Ecto neural progenitor cell (in vitro differentiated cells): ENCODE data around the gene DHRS7B.
A peak's percentile ranks its signal among the peaks of the same experiment; 100 is the strongest.
"Not testable (repeated sequence)": the region's sequence is repeated elsewhere in the genome, so short reads cannot be mapped to it uniquely, and the experiment has no call there.

Source experiments
- DNase-seq: peaks from one replicate; pipeline ENCODE4 v3.0.0-alpha.2; 2018; ENCODE audit warnings: low spot score

The DHRS7B gene

GRCh38 chr17:21108651-21109050 is 18.1 kb upstream of the DHRS7B start:
- DNase-seq: no peak

GRCh38 chr17:21113049-21113690 is 13.6 kb upstream of the DHRS7B start:
- DNase-seq: no peak

DNA sequence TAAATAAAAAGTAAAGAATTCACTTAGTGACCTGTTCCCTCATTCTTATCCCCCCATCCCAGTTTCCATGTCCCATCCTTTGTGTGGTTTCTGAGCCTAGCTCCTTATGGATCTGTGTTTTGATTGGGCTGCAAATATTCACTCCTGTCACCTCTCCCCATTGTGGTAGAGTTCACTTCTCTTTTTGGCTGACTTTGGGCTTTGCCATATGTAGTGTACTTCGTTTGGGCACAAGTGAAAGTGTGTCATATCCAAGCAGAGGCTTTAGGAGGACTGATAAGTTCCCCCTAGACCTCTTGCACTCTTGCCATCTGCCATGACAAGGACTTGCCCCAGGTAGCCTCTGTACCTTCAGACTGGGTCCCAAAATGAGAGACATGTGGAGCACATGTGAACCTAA is 13.0 kb upstream of the DHRS7B start:
- DNase-seq: no peak

GRCh38 chr17:21114791-21115190 is 12.0 kb upstream of the DHRS7B start:
- DNase-seq: not testable (repeated sequence)

DNA sequence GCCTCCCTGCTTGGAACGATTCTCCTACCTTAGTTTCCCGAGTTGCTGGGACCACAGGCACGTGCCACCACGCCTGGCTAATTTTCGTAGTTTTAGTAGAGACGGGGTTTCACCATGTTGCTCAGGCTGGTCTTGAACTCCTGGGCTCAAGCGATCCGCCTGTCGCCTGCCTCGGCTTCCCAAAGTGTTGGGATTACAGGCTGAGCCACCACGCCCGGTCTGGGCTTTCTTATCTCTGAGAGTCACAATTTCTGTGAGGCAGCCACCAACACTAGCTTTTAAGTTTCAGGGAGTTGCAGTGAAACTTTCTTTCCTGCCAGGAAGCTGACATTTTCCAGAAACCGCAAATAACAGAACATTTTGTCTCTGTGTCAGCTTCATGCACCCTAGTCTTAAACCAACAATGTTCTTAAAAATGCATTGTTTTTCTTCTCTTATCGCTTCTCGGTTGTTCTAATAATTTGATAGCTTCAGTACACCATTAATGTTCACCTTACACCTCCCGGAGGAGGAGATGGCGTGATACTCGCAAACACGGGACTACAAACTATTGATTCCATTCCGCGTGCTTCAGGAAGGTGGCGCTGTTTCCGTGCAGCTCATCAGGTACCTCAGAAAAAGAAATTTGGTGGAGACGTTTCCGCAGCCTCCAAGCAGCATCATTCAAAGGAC is 7.4 kb upstream of the DHRS7B start:
- peak; percentile 77 for DNase-seq

DNA sequence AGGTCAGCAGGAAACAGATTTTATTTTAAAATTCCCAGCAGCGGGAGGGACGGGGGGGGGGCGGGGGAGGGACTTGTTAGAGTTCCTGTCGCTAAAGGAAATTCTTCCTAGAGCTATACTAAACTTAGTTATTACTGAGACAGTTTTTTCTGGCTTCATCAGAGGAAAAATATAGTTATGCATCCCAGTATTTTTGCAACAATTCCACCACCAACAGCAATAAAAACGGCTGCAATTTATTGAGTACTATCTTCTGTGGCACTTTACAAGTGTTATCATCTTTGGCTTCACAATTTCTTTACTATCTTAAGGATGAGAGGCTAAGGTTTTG is 6.9 kb upstream of the DHRS7B start:
- DNase-seq: no peak

GRCh38 chr17:21124086-21124485 is 2.7 kb upstream of the DHRS7B start:
- no peak for DNase-seq

GRCh38 chr17:21124517-21124916 is 2.2 kb upstream of the DHRS7B start:
- DNase-seq: not testable (repeated sequence)

DNA sequence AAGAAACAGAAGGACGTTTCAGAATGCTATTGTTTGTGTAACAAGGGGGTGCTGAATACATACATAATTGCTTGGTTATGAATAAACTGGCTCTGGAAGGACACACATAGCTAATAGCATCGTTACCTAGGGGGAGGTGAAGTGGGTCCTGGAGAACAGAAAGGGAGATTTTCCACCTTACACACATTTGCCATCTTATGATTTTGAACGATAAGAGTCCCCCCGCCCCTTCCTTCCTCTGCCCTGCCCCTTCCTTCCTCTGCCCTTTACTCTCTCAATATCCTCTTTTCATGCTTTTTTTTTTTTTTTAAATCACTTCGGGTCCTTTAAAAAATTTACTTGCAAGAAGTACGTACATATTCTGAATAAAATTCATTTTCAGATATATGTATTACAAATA is 902 bp upstream of the DHRS7B start:
- DNase-seq: no peak

- no peak for DNase-seq
Measured at GRCh38 chr17:21127509-21128077, 829 bp downstream of the DHRS7B start.

DNA sequence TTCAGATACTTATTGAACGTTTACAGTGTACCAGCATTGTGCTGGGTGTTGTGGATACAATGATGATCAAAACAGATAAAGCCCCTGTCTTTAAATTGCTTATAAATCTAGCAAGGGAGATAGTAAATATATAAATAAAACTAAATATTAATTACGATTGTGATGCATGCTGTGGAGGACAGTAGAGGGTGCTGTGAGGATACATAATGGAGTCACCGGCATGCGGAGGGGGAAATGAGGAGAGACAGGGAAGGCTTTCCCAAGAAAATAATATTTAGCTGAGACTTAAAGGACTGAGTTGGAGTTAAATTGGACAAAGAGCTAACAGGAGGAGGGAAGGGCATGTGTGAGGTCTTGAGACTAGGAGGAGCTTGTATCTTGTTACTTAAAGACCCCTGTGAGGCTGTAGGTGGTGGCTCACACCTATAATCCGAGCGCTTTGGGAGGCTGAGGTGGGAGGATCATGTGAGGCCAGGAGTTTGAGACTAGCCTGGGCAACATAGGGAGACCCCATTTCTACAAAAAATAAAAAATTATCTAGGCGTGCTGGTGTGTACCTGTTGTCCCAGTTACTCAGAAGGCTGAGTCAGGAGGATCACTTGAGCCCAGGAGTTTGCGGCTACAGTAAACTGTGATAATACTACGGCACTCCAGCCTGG is 2.4 kb downstream of the DHRS7B start:
- no peak for DNase-seq

DNA sequence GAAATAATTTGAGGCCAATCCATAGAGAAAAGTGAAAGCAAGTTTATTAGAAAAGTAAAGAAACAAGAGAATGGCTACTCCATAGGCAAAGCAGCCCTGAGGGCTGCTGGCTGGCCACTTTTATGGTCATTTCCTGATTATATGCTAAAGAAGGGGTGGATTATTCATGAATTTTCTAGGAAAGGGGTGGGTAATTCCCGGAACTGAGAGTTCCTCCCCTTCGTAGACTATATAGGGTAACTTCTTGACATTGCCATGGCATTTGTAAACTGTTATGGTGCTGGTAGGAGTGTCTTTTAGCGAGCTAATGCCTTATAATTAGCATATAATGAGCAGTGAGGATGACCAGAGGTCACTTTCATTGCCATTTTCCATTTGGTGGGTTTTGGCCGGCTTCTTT is 4.4 kb downstream of the DHRS7B start:
- no peak for DNase-seq

DNA sequence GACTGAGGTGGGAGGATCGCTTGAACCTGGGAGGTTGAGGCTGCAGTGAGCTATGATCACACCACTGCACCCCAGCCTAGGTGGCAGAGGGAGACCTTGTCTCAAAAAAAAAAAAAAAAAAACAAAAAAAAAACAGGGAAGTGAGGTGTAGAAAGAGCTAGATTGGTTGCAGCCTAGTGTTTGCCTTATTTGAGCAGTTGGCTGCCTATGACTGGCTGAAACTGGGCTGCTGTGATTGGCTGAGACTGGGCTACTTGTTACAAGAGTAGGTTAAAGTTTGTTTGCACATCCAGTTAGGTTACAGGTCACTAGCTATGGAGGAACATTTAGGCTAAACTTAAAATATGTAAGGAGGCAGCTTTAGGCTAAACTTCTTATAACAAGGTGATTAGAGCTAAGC is 5.7 kb downstream of the DHRS7B start:
- DNase-seq: no peak

- DNase-seq: no peak
Measured at GRCh38 chr17:21134559-21134958, 7.8 kb downstream of the DHRS7B start.

GRCh38 chr17:21140911-21141310 is 14.1 kb downstream of the DHRS7B start:
- no peak for DNase-seq

DNA sequence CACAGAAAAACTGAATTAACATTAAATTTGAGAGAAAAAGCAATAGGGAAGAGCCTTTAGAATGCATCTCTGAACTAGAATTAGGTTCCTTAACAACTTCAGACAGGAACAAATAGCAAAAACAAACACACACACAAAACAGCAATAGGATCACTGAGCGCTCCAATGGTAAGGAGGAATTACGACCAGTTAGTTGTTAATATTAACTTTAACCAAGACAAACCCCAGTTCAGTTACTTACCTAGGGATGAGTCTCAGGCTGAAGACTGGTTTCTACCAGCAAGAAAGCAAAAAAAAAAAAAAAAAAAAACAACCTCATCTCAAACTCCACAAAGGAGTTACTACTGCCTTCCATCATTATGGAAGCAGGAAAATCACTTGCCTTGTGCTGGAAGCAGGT is 14.6 kb downstream of the DHRS7B start:
- no peak for DNase-seq

DNA sequence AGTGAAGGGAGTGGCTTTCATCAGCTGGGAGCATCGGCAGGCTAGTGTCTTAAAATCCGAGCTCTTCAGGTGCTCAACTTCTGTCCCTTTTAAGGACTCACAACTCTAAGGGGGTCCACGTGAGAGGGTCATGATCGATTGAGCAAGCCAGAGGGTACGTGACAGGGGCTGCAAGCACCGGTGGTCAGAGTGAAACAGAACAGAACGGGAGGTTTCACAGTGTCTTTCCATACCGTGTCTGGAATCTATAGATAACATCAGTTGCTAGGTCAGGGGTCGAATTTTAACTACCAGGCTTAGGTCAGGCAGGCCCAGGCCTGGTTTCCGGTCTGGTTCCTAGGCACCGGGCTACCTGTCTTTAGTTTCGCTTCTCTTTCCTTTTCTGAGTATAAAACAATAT is 15.3 kb downstream of the DHRS7B start:
- not testable (repeated sequence) for DNase-seq

- no peak for DNase-seq
Measured at GRCh38 chr17:21143695-21144094, 16.9 kb downstream of the DHRS7B start.

DNA sequence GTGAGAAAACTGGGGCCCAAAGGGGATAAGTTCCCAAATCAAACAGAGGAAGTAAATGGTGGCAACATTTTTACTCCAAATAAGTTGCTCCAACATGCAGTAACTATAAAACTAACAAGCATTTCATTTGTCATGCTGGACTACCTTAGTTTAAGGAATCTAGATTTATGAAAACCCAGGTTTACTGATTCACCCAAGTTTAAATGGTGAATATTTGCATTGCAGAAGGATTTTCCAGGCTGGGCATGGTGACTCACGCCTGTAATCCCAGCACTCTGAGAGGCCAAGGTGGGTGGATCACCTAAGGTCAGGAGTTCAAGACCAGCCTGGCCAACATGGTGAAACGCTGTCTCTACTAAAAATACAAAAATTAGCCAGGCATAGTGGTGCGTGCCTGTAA is 17.5 kb downstream of the DHRS7B start:
- not testable (repeated sequence) for DNase-seq

GRCh38 chr17:21146362-21147015 is 19.7 kb downstream of the DHRS7B start:
- no peak for DNase-seq

- no peak for DNase-seq
Measured at GRCh38 chr17:21149621-21150020, 22.9 kb downstream of the DHRS7B start.

- DNase-seq: no peak
Measured at GRCh38 chr17:21152731-21153130, 26.0 kb downstream of the DHRS7B start.
